Keratinocyte (primary cell): ENCODE data around the gene POLR3F. TPM values are rescaled to one million over a fixed set of nuclear protein-coding genes. Genes with fewer than 3 reads are reported as not detected.
A peak's percentile ranks its signal among the peaks of the same experiment; 100 is the strongest.

Source experiments
- DNase-seq: peaks from one replicate; pipeline ENCODE4 v3.0.0-alpha.2; 2011; ENCODE audit warnings: low read depth, missing footprints, low spot score
- FAIRE-seq: peaks from 2 replicates; lab custom pipeline; 2011; peaks lifted over from hg19 to GRCh38; lab: Jason Lieb, UNC
- H2AFZ ChIP-seq: 2 replicates; pipeline ENCODE4 v1.6.0; 2012; ENCODE audit warnings: low read length, control low read depth, inconsistent platforms; ENCODE audit not compliant: control insufficient read depth
- H3K27ac ChIP-seq: 2 replicates; pipeline ENCODE4 v1.5.1; 2011; ENCODE audit warnings: low read length; ENCODE audit not compliant: control insufficient read depth, insufficient read depth
- H3K27me3 ChIP-seq: 3 replicates; pipeline ENCODE4 v1.6.0; 2011; ENCODE audit warnings: low read length; ENCODE audit not compliant: control insufficient read depth, insufficient read depth; ENCODE audit errors: extremely low read depth
- H3K36me3 ChIP-seq, 2 experiments: 2 replicates in 1 of 2; 3 replicates in 1 of 2; pipeline ENCODE4 v1.5.1; 2011; ENCODE audit warnings: low read length in 2 of 2, mild to moderate bottlenecking in 1 of 2; ENCODE audit not compliant: control insufficient read depth in 2 of 2, insufficient read depth in 2 of 2; ENCODE audit errors: extremely low read depth in 1 of 2
- H3K4me1 ChIP-seq: 3 replicates; pipeline ENCODE4 v1.5.1; 2011; ENCODE audit warnings: low read length; ENCODE audit not compliant: control insufficient read depth, insufficient read depth; ENCODE audit errors: extremely low read depth
- H3K4me2 ChIP-seq: 3 replicates; pipeline ENCODE4 v1.6.0; 2011; ENCODE audit warnings: low read depth, low read length; ENCODE audit not compliant: control insufficient read depth, insufficient read depth; ENCODE audit errors: extremely low read depth
- H3K4me3 ChIP-seq, 3 experiments: fragments of 200-600 bp in 1 of 3; sonication (generic) in 1 of 3; 2 replicates in 2 of 3; 3 replicates in 1 of 3; pipeline ENCODE4 v1.5.1; 2011 to 2016; ENCODE audit warnings: low read length in 3 of 3, mild to moderate bottlenecking in 3 of 3, control low read depth in 2 of 3, inconsistent platforms in 1 of 3, low read depth in 1 of 3, mixed read lengths in 1 of 3, mixed run types in 1 of 3, moderate library complexity in 1 of 3; ENCODE audit not compliant: control insufficient read depth in 2 of 3, insufficient read depth in 2 of 3; ENCODE audit errors: extremely low read depth in 1 of 3
- H3K79me2 ChIP-seq: 2 replicates; pipeline ENCODE4 v1.6.0; 2012; ENCODE audit warnings: low read length; ENCODE audit not compliant: control insufficient read depth, insufficient read depth
- H3K9ac ChIP-seq: 3 replicates; pipeline ENCODE4 v1.6.0; 2011; ENCODE audit warnings: low read length; ENCODE audit not compliant: control insufficient read depth, insufficient read depth; ENCODE audit errors: extremely low read depth
- H3K9me1 ChIP-seq: 3 replicates; pipeline ENCODE4 v1.6.0; 2011; ENCODE audit warnings: low read length; ENCODE audit not compliant: control insufficient read depth, insufficient read depth; ENCODE audit errors: extremely low read depth
- H3K9me3 ChIP-seq: 2 replicates; pipeline ENCODE4 v1.5.1; 2012; ENCODE audit warnings: low read depth, low read length; ENCODE audit not compliant: control insufficient read depth
- H4K20me1 ChIP-seq: 3 replicates; pipeline ENCODE4 v1.6.0; 2011; ENCODE audit warnings: low read length; ENCODE audit not compliant: control insufficient read depth, insufficient read depth; ENCODE audit errors: extremely low read depth
- EZH2 ChIP-seq: IDR thresholded peaks from one replicate; pipeline ENCODE4 v1.6.1; 2012; ENCODE audit warnings: inconsistent platforms, mild to moderate bottlenecking, low read length, moderate library complexity
- dilution Hi-C: fragments of 300-500 bp; cut with MboI; formaldehyde crosslinking; loops from one replicate; pipeline ENCODE4 v1.7.0; 2020; ENCODE audit warnings: low sequenced_read_pairs; ENCODE audit not compliant: extremely low pct_ligation_motif_present
- polyA plus RNA-seq, 5 experiments: library from polyadenylated mRNA; depleted of rRNA in 3 of 5; stranded (reverse) in 3 of 5; stranded (forward) in 1 of 5; unstranded in 1 of 5; fragments of >200 nt; gene quantifications; 1 replicate in 1 of 5; 2 replicates in 3 of 5; 3 replicates in 1 of 5; pipeline versions ENCODE4 v1.2.1 to v1.2.3, GENCODE V29; 2011 to 2012; ENCODE audit warnings: missing spikeins in 2 of 5, low read depth in 1 of 5, low replicate concordance in 1 of 5
- TF ChIP-seq, protein P1 (sequence below), 3 experiments: IDR thresholded peaks in 1 of 3; conservative IDR thresholded peaks in 1 of 3; optimal IDR thresholded peaks in 1 of 3; 2 replicates in 2 of 3; 3 replicates in 1 of 3; pipeline versions ENCODE3 to v1.5.1; 2011; ENCODE audit warnings: low read length in 3 of 3, mild to moderate bottlenecking in 3 of 3, moderate library complexity in 2 of 3, control low read depth in 1 of 3, inconsistent platforms in 1 of 3; ENCODE audit not compliant: insufficient read depth in 2 of 3; ENCODE audit errors: extremely low read depth in 1 of 3

Gene POLR3F
- polyA plus RNA-seq, 1 donor (not counting 4 experiments of a cell fraction or from before 2014, with no cell fraction given), result 12.2 TPM

GRCh38 chr20:18488301-18488700 is 21.1 kb downstream of the POLR3F start:
- H3K9ac ChIP-seq, result no peak overlapping the region
- H3K36me3 ChIP-seq, result peaks cover 5 to 8% of the 10 kb centered on the region in 2 experiments
- H3K27ac ChIP-seq, result no peak overlapping the region
- no peak overlapping the region for H3K4me2 ChIP-seq
- H3K9me1 ChIP-seq, result no peaks in the 10 kb centered on the region
- no peaks in the 10 kb centered on the region for H3K27me3 ChIP-seq
- dilution Hi-C loops, result no loop called here
- H3K9me3 ChIP-seq, result no peaks in the 10 kb centered on the region
- H2AFZ ChIP-seq, result no peak overlapping the region
- H3K4me3 ChIP-seq, result no peak overlapping the region
- no peaks in the 10 kb centered on the region for H3K4me1 ChIP-seq
- FAIRE-seq (no peak), DNase-seq (no peak)
- H3K79me2 ChIP-seq, result no peaks in the 10 kb centered on the region
- TF ChIP-seq EZH2, result no peak
- TF ChIP-seq, protein P1, sequence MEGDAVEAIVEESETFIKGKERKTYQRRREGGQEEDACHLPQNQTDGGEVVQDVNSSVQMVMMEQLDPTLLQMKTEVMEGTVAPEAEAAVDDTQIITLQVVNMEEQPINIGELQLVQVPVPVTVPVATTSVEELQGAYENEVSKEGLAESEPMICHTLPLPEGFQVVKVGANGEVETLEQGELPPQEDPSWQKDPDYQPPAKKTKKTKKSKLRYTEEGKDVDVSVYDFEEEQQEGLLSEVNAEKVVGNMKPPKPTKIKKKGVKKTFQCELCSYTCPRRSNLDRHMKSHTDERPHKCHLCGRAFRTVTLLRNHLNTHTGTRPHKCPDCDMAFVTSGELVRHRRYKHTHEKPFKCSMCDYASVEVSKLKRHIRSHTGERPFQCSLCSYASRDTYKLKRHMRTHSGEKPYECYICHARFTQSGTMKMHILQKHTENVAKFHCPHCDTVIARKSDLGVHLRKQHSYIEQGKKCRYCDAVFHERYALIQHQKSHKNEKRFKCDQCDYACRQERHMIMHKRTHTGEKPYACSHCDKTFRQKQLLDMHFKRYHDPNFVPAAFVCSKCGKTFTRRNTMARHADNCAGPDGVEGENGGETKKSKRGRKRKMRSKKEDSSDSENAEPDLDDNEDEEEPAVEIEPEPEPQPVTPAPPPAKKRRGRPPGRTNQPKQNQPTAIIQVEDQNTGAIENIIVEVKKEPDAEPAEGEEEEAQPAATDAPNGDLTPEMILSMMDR (optimal IDR thresholded peaks at IDR 0.05 in 1 of 3, IDR thresholded peaks at IDR 0.05 in 1 of 3, conservative IDR thresholded peaks at IDR 0.05 in 1 of 3; ENCODE audit: extremely low read depth in 1 of 3, insufficient read depth in 2 of 3, low read length in 3 of 3), result no peak
- no peaks in the 10 kb centered on the region for H4K20me1 ChIP-seq

- H3K9me3 ChIP-seq, result no peaks in the 10 kb centered on the region
- H2AFZ ChIP-seq, result peak overlapping the region; percentile 100
- no peaks in the 10 kb centered on the region for H3K9me1 ChIP-seq
- DNase-seq (no peak), FAIRE-seq (no peak)
- peak overlapping the region; percentile 84 for H3K9ac ChIP-seq
- H3K27ac ChIP-seq, result peak overlapping the region; percentile 62
- peaks cover 9% of the 10 kb centered on the region for H3K4me1 ChIP-seq
- peak overlapping the region; percentile 88 for H3K4me2 ChIP-seq
- H3K36me3 ChIP-seq, result peaks cover 6 to 7% of the 10 kb centered on the region in 2 experiments
- dilution Hi-C loops, result no loop called here
- H4K20me1 ChIP-seq, result no peaks in the 10 kb centered on the region
- H3K4me3 ChIP-seq, result peak overlapping the region; percentile 71 to 95 (median 85)
- no peaks in the 10 kb centered on the region for H3K27me3 ChIP-seq
- no peaks in the 10 kb centered on the region for H3K79me2 ChIP-seq
- no peak for TF ChIP-seq EZH2
- TF ChIP-seq, protein P1 (optimal IDR thresholded peaks at IDR 0.05 in 1 of 3, IDR thresholded peaks at IDR 0.05 in 1 of 3, conservative IDR thresholded peaks at IDR 0.05 in 1 of 3; ENCODE audit: extremely low read depth in 1 of 3, insufficient read depth in 2 of 3, low read length in 3 of 3), result no peak
These were observed 28.9 kb downstream of the POLR3F start for GRCh38 chr20:18496042-18496441.
